Heart left ventricle (tissue), 16 donors: ENCODE results near the gene CACNA1S. TPM values are rescaled to one million over a fixed set of nuclear protein-coding genes. Genes with fewer than 3 reads are reported as not detected.

Experiments used
- ATAC-seq, 4 donors: fragments of 200-7000 bp; cut with Tn5 transposase; one replicate each; pipeline ENCODE4 v1.9.1; 2020 to 2022; ENCODE audit warnings: moderate library complexity in 4 of 4, mild to moderate bottlenecking in 3 of 4, moderate number of reproducible peaks in 1 of 4
- DNase-seq, 5 donors: peaks; one replicate each; pipeline ENCODE4 v3.0.0-alpha.2; 2020
- H3K27ac ChIP-seq, 12 donors: fragments of 200-600 bp; sonication (generic) in 4 of 12; one replicate each; pipeline versions ENCODE4 v1.5.0 to v1.8.0; 2016 to 2022; ENCODE audit warnings: mild to moderate bottlenecking in 2 of 12
- H3K27me3 ChIP-seq, 9 donors: fragments of 200-600 bp; sonication (generic) in 2 of 9; one replicate each; pipeline versions ENCODE4 v1.5.1 to v1.8.0; 2016 to 2022; ENCODE audit warnings: mild to moderate bottlenecking in 3 of 9
- H3K36me3 ChIP-seq, 9 donors: fragments of 200-600 bp; sonication (generic) in 2 of 9; one replicate each; pipeline versions ENCODE4 v1.5.0 to v1.8.0; 2018 to 2022; ENCODE audit warnings: mild to moderate bottlenecking in 2 of 9
- H3K4me1 ChIP-seq, 12 donors: fragments of 200-600 bp; sonication (generic) in 4 of 12; one replicate each; pipeline versions ENCODE4 v1.5.0 to v1.8.0; 2016 to 2022; ENCODE audit warnings: mild to moderate bottlenecking in 3 of 12
- H3K4me3 ChIP-seq, 12 donors: fragments of 200-600 bp; sonication (generic) in 4 of 12; one replicate each; pipeline versions ENCODE4 v1.5.0 to v1.8.0; 2017 to 2022; ENCODE audit warnings: mild to moderate bottlenecking in 9 of 12, moderate library complexity in 4 of 12
- H3K9me3 ChIP-seq, 12 donors: fragments of 200-600 bp; sonication (generic) in 4 of 12; one replicate each; pipeline versions ENCODE4 v1.5.0 to v1.8.0; 2016 to 2022; ENCODE audit warnings: mild to moderate bottlenecking in 1 of 12
- POLR2A ChIP-seq, 2 donors: fragments of 450-650 bp; IDR thresholded peaks; one replicate each; pipeline ENCODE4 v1.6.1; 2017; ENCODE audit warnings: antibody characterized with exemption in 2 of 2, mild to moderate bottlenecking in 2 of 2, moderate library complexity in 2 of 2
- WGBS, 4 donors: extraction: QIAGEN DNeasy Blood & Tissue Kit in 2 of 4; methylation state at CpG; one replicate each; pipeline versions ENCODE4 v1.1.5 to v1.1.7; 2013 to 2018; 5-methylcytosine and 5-hydroxymethylcytosine counted together
- intact Hi-C, 10 donors: fragments of 100-400 bp; cut with DNase I; formaldehyde crosslinking; loops; one replicate each; pipeline versions ENCODE4 v1.11.1 to v1.14.2; 2022
- polyA plus RNA-seq, 2 donors: library from polyadenylated mRNA; stranded (reverse); fragments of 200-250 nt; gene quantifications; one replicate each; pipeline ENCODE4 v1.2.3, GENCODE V29; 2013
- total RNA-seq, 9 donors: library from RNA; depleted of rRNA in 2 of 9; stranded (reverse); fragments of >200 nt in 2 of 9; fragmentation: NEBNext Ultra II Directional in 3 of 9; extraction: Animal tissue kit (Norgen Biotek cat#: 25700) in 3 of 9; gene quantifications; one replicate each; pipeline versions ENCODE4 v1.1.0 to v1.2.4, GENCODE V29; 2016 to 2023
- TF ChIP-seq, protein P1 (sequence below), 12 donors: fragments of 200-600 bp; sonication (generic) in 4 of 12; IDR thresholded peaks; one replicate each; pipeline versions ENCODE4 v1.5.0 to v1.8.0; 2018 to 2022; ENCODE audit warnings: antibody characterized with exemption in 12 of 12, mild to moderate bottlenecking in 5 of 12
- donor health status: ischemic (EF 13 %, LVEDD 7.1; RV severe dilation, severe dysfunction).
- donor health status: healthy with polysubstance abuse.
- donor health status: DM: no; HTN: yes; CAD: no.
- donor health status: DM: no; HTN: no; CAD: no.
- donor health status: ischemic (EF 25% LVEDD 6.9; RV normal size, moderate dysfunction).
- donor health status: ischemic (EF 25% LVEDD 5.7; RV mildly dilated, moderate dysfunction).
- donor health status: healthy.
- donor health status: DM: yes; HTN: yes; CAD: no.
- donor health status: ischemic (EF 35%, LVEDD 5.7; RV mildly dilated, moderate dysfunction).
- donor health status: nonischemic (EF 11% LVEDD 7.7; RV severe dilation, severe dysfunction).
- donor health status: DM: yes; HTN: yes; CAD: no.
- donor health status: PGD.
- donor health status: ischemic (EF 29% LVEDD 5.4; RV normal size, mild dysfunction).
- donor health status: nonischemic (EF 23%, LVEDD 6.1; RV moderate dilation, normal function).

Gene CACNA1S
- total and polyA plus RNA-seq, 11 donors = not detected

DNA sequence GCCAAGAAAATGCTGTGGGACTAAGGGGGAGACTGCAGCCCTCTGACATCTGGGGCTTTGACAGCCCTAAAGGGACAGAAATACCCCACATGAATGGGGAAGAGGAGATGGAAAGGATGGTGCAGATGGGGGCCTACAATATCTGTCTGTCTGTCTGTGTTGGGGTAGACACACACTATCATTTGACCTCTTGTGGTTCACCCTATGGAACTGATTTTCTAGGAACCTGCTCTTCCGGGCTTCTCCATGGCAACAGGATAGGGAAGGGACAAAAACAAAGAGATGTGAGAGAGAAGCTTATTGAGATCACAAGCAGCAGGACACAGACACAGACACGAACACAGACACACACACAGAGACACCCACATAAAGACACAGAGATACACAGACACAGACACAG is 105.8 kb downstream of the CACNA1S start:
- TF ChIP-seq, protein P1, sequence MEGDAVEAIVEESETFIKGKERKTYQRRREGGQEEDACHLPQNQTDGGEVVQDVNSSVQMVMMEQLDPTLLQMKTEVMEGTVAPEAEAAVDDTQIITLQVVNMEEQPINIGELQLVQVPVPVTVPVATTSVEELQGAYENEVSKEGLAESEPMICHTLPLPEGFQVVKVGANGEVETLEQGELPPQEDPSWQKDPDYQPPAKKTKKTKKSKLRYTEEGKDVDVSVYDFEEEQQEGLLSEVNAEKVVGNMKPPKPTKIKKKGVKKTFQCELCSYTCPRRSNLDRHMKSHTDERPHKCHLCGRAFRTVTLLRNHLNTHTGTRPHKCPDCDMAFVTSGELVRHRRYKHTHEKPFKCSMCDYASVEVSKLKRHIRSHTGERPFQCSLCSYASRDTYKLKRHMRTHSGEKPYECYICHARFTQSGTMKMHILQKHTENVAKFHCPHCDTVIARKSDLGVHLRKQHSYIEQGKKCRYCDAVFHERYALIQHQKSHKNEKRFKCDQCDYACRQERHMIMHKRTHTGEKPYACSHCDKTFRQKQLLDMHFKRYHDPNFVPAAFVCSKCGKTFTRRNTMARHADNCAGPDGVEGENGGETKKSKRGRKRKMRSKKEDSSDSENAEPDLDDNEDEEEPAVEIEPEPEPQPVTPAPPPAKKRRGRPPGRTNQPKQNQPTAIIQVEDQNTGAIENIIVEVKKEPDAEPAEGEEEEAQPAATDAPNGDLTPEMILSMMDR (IDR thresholded peaks at IDR 0.05) = no peak
- no peak for TF ChIP-seq POLR2A (IDR thresholded peaks at IDR 0.05)
- 58 to 80% (median 66%) methylated on average over 2 of the region's 2 CpGs for WGBS, 4 donors
- Histone ChIP-seq H3K27ac (no peak overlapping the region), H3K9me3 (no peaks in the 10 kb centered on the region), H3K36me3 (peaks cover 0 to 26% (median 0%) of the 10 kb centered on the region in 9 donors), H3K4me3 (no peak overlapping the region), H3K4me1 (no peaks in the 10 kb centered on the region), H3K27me3 (peaks cover 0 to 4% (median 0%) of the 10 kb centered on the region in 9 donors)
- ATAC-seq (no peak), DNase-seq (no peak)
- intact Hi-C loops = no loop called here

DNA sequence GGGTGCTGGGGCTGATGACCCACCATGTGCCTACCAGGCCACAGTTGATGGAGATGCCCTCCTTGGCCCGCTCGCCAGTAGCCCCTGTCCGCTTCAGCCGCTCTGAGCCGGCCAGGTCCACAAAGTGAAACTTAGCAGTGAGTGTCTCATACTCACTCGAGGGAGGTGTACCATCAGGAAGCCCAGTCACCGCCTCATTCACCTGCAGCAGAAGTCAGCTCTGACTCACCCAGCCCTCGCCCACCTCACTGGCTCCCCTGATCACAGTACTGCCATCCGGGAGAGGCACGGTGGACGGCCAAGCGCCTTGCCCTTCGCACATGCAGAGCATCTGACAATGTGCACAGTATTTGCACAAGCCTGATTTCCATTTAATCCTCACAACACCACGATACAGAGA is 107.5 kb downstream of the CACNA1S start:
- intact Hi-C loops = no loop called here
- TF ChIP-seq POLR2A (IDR thresholded peaks at IDR 0.05) = no peak
- TF ChIP-seq, protein P1 (IDR thresholded peaks at IDR 0.05) = no peak
- ATAC-seq = no peak
- peaks cover 0 to 26% (median 0%) of the 10 kb centered on the region in 9 donors for H3K36me3 ChIP-seq
- H3K27me3 ChIP-seq = no peaks in the 10 kb centered on the region
- 95 to 98% (median 96%) methylated on average over 14 of the region's 14 CpGs for WGBS, 4 donors
- no peaks in the 10 kb centered on the region for H3K9me3 ChIP-seq
- H3K4me3 ChIP-seq = no peak overlapping the region
- no peak for DNase-seq
- no peaks in the 10 kb centered on the region for H3K4me1 ChIP-seq
- H3K27ac ChIP-seq = no peak overlapping the region

DNA sequence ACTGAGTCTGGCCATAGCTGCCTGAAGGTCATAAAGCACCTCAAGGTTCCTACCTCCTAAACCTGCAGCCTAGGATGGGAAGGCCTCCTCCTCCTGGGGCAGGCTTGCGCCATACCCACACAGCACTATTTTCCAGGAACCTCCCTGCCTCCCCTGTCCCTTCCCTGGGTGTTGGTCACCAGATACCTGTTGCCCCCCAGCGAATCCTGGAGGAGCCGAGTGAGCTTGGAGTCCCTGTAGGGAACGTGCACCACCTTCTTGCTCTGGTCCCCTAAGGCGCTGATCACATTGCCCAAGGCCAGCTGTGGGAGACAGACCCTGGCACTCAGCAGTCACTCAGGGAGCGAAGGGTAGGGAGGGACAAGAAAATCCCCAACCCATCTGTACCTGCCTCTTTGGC is 108.1 kb downstream of the CACNA1S start:
- H3K4me1 ChIP-seq = no peaks in the 10 kb centered on the region
- H3K27me3 ChIP-seq = no peaks in the 10 kb centered on the region
- TF ChIP-seq, protein P1 (IDR thresholded peaks at IDR 0.05) = no peak
- no peak for TF ChIP-seq POLR2A (IDR thresholded peaks at IDR 0.05)
- no peak overlapping the region for H3K27ac ChIP-seq
- H3K4me3 ChIP-seq = no peak overlapping the region
- 94 to 98% (median 96%) methylated on average over 6 of the region's 6 CpGs for WGBS, 4 donors
- H3K9me3 ChIP-seq = no peaks in the 10 kb centered on the region
- H3K36me3 ChIP-seq = peaks cover 0 to 26% (median 0%) of the 10 kb centered on the region in 9 donors
- no peak for DNase-seq
- intact Hi-C loops = no loop called here
- no peak for ATAC-seq

DNA sequence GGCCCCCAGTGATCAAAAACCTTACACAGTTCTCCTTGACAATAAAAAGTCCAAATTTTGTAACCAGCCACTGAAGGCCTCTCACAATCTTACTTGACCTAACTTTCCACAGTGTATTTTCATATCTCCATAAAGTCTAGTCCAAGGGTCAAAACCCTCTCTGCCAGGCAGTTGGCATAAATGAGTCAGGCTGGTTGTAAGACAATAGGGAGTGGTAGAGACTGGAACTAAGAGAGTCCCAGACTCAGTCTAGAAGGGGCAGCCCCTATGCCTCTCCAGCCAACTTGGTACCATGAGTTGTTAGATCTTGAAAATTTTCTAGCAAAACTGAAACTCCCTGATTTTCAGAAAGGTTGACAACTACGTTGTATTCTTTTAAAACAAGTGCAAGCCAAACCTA is 109.7 kb downstream of the CACNA1S start:
- DNase-seq (no peak), ATAC-seq (no peak)
- WGBS, 4 donors = 90 to 96% (median 95%) methylated on average over 1 of the region's 1 CpG
- Histone ChIP-seq H3K27me3 (no peaks in the 10 kb centered on the region), H3K9me3 (no peaks in the 10 kb centered on the region), H3K27ac (no peak overlapping the region), H3K4me1 (no peaks in the 10 kb centered on the region), H3K4me3 (no peak overlapping the region), H3K36me3 (peaks cover 0 to 30% (median 0%) of the 10 kb centered on the region in 9 donors)
- intact Hi-C loops = no loop called here
- no peak for TF ChIP-seq POLR2A (IDR thresholded peaks at IDR 0.05)
- TF ChIP-seq, protein P1 (IDR thresholded peaks at IDR 0.05) = no peak
